ENCODE data around the gene TENM4. TPM values are rescaled to one million over a fixed set of nuclear protein-coding genes. Genes with fewer than 3 reads are reported as not detected.

Gene TENM4
- polyA plus RNA-seq, 1 donor from 2014 or later: 16.8 TPM

- Histone ChIP-seq H3K79me2 (replicated peaks; ENCODE audit: insufficient read depth, low read length) (no peaks in the 10 kb centered on the region), H3K9me2 (ENCODE audit: insufficient read depth, low read length) (no peaks in the 10 kb centered on the region), H3K9me3 (ENCODE audit: low read length) (no peaks in the 10 kb centered on the region), H2AFZ (ENCODE audit: low read depth, low read length) (no peak overlapping the region), H3K36me3 (ENCODE audit: insufficient read depth, low read length) (no peaks in the 10 kb centered on the region), H3K4me2 (ENCODE audit: low read length) (no peak overlapping the region), H3K27me3 (ENCODE audit: insufficient read depth, low read depth, low read length) (no peaks in the 10 kb centered on the region), H3K9ac (ENCODE audit: low read length) (no peak overlapping the region), H3K27ac (ENCODE audit: low read length) (no peak overlapping the region), H4K20me1 (ENCODE audit: insufficient read depth) (no peaks in the 10 kb centered on the region), H3F3A (ENCODE audit: insufficient read depth, low read length, poor library complexity, severe bottlenecking) (no peaks in the 10 kb centered on the region), H3K4me3 (ENCODE audit: low read length) (no peak overlapping the region)
- TF ChIP-seq CTCF (IDR thresholded peaks at IDR 0.05; ENCODE audit: poor library complexity, severe bottlenecking) (no peak), EZH2 (IDR thresholded peaks at IDR 0.05; ENCODE audit: borderline replicate concordance, insufficient read depth, low read length, poor library complexity, severe bottlenecking) (no peak), REST (IDR thresholded peaks at IDR 0.05; ENCODE audit: borderline replicate concordance) (no peak), POLR2AphosphoS5 (IDR thresholded peaks at IDR 0.05) (no peak), SMC3 (conservative IDR thresholded peaks at IDR 0.05; ENCODE audit: poor library complexity) (no peak), MXI1 (conservative IDR thresholded peaks at IDR 0.05; ENCODE audit: poor library complexity, severe bottlenecking) (no peak), TAF1 (IDR thresholded peaks at IDR 0.05; ENCODE audit: low read depth) (no peak), EP300 (conservative IDR thresholded peaks at IDR 0.05; ENCODE audit: poor library complexity, severe bottlenecking) (no peak), RAD21 (conservative IDR thresholded peaks at IDR 0.05) (no peak)
Measured at GRCh38 chr11:79068356-79068755, 372.5 kb downstream of the TENM4 start.

DNA sequence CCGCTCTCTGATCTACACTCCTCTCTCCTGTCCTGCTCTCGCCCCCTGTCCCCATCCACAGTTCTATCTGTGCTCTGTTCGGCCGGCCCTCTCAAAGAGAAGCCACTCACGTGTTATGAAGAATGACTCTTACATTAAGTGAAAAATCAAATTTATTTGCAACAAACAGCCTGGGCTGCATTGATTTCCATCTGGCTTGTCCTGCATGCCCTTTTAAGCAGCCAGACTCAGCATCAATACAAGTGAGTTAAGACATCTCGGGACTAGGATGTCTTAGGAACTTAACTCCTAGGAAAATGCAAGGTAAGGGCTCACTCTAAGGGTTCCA lies 373.5 kb downstream of the TENM4 start:
- no peaks in the 10 kb centered on the region for H3K9me3 ChIP-seq (ENCODE audit: low read length)
- H4K20me1 ChIP-seq (ENCODE audit: insufficient read depth): no peaks in the 10 kb centered on the region
- no peak overlapping the region for H3K9ac ChIP-seq (ENCODE audit: low read length)
- no peaks in the 10 kb centered on the region for H3K36me3 ChIP-seq (ENCODE audit: insufficient read depth, low read length)
- H3K79me2 ChIP-seq (replicated peaks; ENCODE audit: insufficient read depth, low read length): no peaks in the 10 kb centered on the region
- TF ChIP-seq TAF1 (IDR thresholded peaks at IDR 0.05; ENCODE audit: low read depth): no peak
- TF ChIP-seq SMC3 (conservative IDR thresholded peaks at IDR 0.05; ENCODE audit: poor library complexity): no peak
- no peak for TF ChIP-seq EP300 (conservative IDR thresholded peaks at IDR 0.05; ENCODE audit: poor library complexity, severe bottlenecking)
- no peak for TF ChIP-seq EZH2 (IDR thresholded peaks at IDR 0.05; ENCODE audit: borderline replicate concordance, insufficient read depth, low read length, poor library complexity, severe bottlenecking)
- TF ChIP-seq POLR2AphosphoS5 (IDR thresholded peaks at IDR 0.05): no peak
- H3K4me2 ChIP-seq (ENCODE audit: low read length): no peak overlapping the region
- H3K4me3 ChIP-seq (ENCODE audit: low read length): no peak overlapping the region
- no peak overlapping the region for H2AFZ ChIP-seq (ENCODE audit: low read depth, low read length)
- H3K27me3 ChIP-seq (ENCODE audit: insufficient read depth, low read depth, low read length): no peaks in the 10 kb centered on the region
- no peaks in the 10 kb centered on the region for H3K9me2 ChIP-seq (ENCODE audit: insufficient read depth, low read length)
- H3K27ac ChIP-seq (ENCODE audit: low read length): no peak overlapping the region
- no peaks in the 10 kb centered on the region for H3F3A ChIP-seq (ENCODE audit: insufficient read depth, low read length, poor library complexity, severe bottlenecking)
